ENCODE data around the gene MED29. TPM values are rescaled to one million over a fixed set of nuclear protein-coding genes. Genes with fewer than 3 reads are reported as not detected.

MED29 gene
- total RNA-seq, 1 donor: 22.0 TPM

DNA sequence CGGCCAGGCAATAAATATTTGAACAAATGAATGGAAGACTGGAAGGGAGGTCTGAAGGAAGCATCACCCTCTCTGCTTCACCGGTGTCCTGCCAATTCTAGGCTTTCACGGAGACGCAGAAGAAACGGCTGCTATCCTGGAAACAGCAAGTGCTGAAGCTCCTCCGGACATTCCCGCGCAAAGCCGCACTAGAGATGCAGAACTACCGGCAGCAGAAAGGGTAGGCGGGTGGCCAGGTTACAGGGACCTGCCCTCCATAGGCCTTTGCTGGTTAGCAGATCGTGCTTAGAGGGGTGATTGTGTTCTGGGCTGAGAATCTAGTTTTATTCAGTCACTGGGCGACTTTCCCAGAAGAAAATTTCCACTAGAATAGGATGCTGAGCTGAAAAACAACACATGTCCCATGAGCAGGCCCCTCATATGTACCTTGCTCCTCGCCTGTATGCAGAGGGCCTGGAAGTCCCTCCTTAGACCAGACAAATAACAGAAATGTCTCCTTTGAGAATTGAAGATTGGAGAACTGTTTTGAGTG lies 11.2 kb upstream of the MED29 start:
- no peak for TF ChIP-seq CTCF (IDR thresholded peaks at IDR 0.05; ENCODE audit: insufficient read depth, low read depth, low read length)
- DNase-seq (ENCODE audit: low read depth): no peak

GRCh38 chr19:39380521-39381502 lies 10.4 kb upstream of the MED29 start:
- TF ChIP-seq CTCF (IDR thresholded peaks at IDR 0.05; ENCODE audit: insufficient read depth, low read depth, low read length): no peak
- no peak overlapping the region for H3K4me3 ChIP-seq (ENCODE audit: low read depth, low read length)
- no peak for DNase-seq (ENCODE audit: low read depth)

More for the DNA sequence above, 11.2 kb upstream of the MED29 start:
- no peak overlapping the region for H3K4me3 ChIP-seq (ENCODE audit: low read depth, low read length)

- no peak overlapping the region for H3K4me3 ChIP-seq (ENCODE audit: low read depth, low read length)
- TF ChIP-seq CTCF (IDR thresholded peaks at IDR 0.05; ENCODE audit: insufficient read depth, low read depth, low read length): no peak
- DNase-seq (ENCODE audit: low read depth): no peak
These were observed 9.1 kb upstream of the MED29 start for GRCh38 chr19:39381910-39382611.

GRCh38 chr19:39382991-39383828 lies 8.0 kb upstream of the MED29 start:
- TF ChIP-seq CTCF (IDR thresholded peaks at IDR 0.05; ENCODE audit: insufficient read depth, low read depth, low read length): no peak
- DNase-seq (ENCODE audit: low read depth): no peak

GRCh38 chr19:39384839-39385568 lies 6.2 kb upstream of the MED29 start:
- no peak for TF ChIP-seq CTCF (IDR thresholded peaks at IDR 0.05; ENCODE audit: insufficient read depth, low read depth, low read length)
- H3K4me3 ChIP-seq (ENCODE audit: low read depth, low read length): no peak overlapping the region
- no peak for DNase-seq (ENCODE audit: low read depth)

More at GRCh38 chr19:39382991-39383828, 8.0 kb upstream of the MED29 start:
- H3K4me3 ChIP-seq (ENCODE audit: low read depth, low read length): no peak overlapping the region
